NCI-H1417 (cell line): Measurements from ENCODE around the gene CPNE1.

Source experiments
- DNase-seq, 3 experiments: peaks; one replicate each; lab custom pipeline; 2025; lab: John Stamatoyannopoulos, UW

The CPNE1 gene

GRCh38 chr20:35653893-35654292 is 10.8 kb downstream of the CPNE1 start:
- no peak for DNase-seq

- no peak for DNase-seq
These were observed 11.3 kb downstream of the CPNE1 start for GRCh38 chr20:35653430-35653734.

GRCh38 chr20:35652641-35653429 is 11.9 kb downstream of the CPNE1 start:
- no peak for DNase-seq

GRCh38 chr20:35651958-35652357 is 12.7 kb downstream of the CPNE1 start:
- DNase-seq, result no peak

- DNase-seq, result no peak
These were observed 14.1 kb downstream of the CPNE1 start for GRCh38 chr20:35650632-35651031.

- DNase-seq, result no peak
These were observed 15.9 kb downstream of the CPNE1 start for GRCh38 chr20:35648836-35649235.

GRCh38 chr20:35644806-35645205 is 19.9 kb downstream of the CPNE1 start:
- DNase-seq, result no peak

GRCh38 chr20:35643045-35643444 is 21.7 kb downstream of the CPNE1 start:
- DNase-seq, result no peak

GRCh38 chr20:35641743-35642142 is 23.0 kb downstream of the CPNE1 start:
- no peak for DNase-seq

GRCh38 chr20:35640724-35641123 is 24.0 kb downstream of the CPNE1 start:
- no peak for DNase-seq

GRCh38 chr20:35638751-35639150 is 25.9 kb downstream of the CPNE1 start:
- DNase-seq, result no peak

GRCh38 chr20:35637276-35637675 is 27.4 kb downstream of the CPNE1 start:
- DNase-seq, result no peak

- no peak for DNase-seq
These were observed 28.6 kb downstream of the CPNE1 start for GRCh38 chr20:35636095-35636494.

GRCh38 chr20:35635652-35636051 is 29.0 kb downstream of the CPNE1 start:
- no peak for DNase-seq

GRCh38 chr20:35632539-35633115 is 32.1 kb downstream of the CPNE1 start:
- DNase-seq, result no peak

- no peak for DNase-seq
These were observed 34.1 kb downstream of the CPNE1 start for GRCh38 chr20:35630636-35631035.

GRCh38 chr20:35629427-35630145 is 35.1 kb downstream of the CPNE1 start:
- DNase-seq, result no peak

- DNase-seq, result no peak
These were observed 37.6 kb downstream of the CPNE1 start for GRCh38 chr20:35627121-35627520.

- DNase-seq, result no peak
These were observed 38.2 kb downstream of the CPNE1 start for GRCh38 chr20:35626386-35627001.

GRCh38 chr20:35625584-35626385 is 38.9 kb downstream of the CPNE1 start:
- DNase-seq, result no peak

- DNase-seq, result no peak
These were observed 43.1 kb downstream of the CPNE1 start for GRCh38 chr20:35621560-35621946.
